Mucosa of descending colon (tissue), 3 donors: ENCODE results near the gene CFTR. TPM values are rescaled to one million over a fixed set of nuclear protein-coding genes. Genes with fewer than 3 reads are reported as not detected.
A peak's percentile ranks its signal among the peaks of the same experiment; 100 is the strongest.

Experiments used
- ATAC-seq: fragments of 200-7000 bp; cut with Tn5 transposase; one replicate; pipeline ENCODE4 v1.9.1; 2020; ENCODE audit warnings: mild to moderate bottlenecking, moderate library complexity
- DNase-seq, 3 donors: peaks; one replicate each; pipeline ENCODE4 v3.0.0-alpha.2; 2020
- H3K36me3 ChIP-seq: fragments of 200-600 bp; one replicate; pipeline ENCODE4 v1.8.0; 2021; ENCODE audit warnings: low read depth, mild to moderate bottlenecking
- H3K4me1 ChIP-seq: fragments of 200-600 bp; one replicate; pipeline ENCODE4 v1.8.0; 2021; ENCODE audit warnings: low read depth, mild to moderate bottlenecking
- H3K4me3 ChIP-seq: fragments of 200-600 bp; one replicate; pipeline ENCODE4 v1.8.0; 2021; ENCODE audit warnings: mild to moderate bottlenecking
- H3K9me3 ChIP-seq: fragments of 200-600 bp; one replicate; pipeline ENCODE4 v1.8.0; 2021; ENCODE audit warnings: mild to moderate bottlenecking
- CTCF ChIP-seq: fragments of 200-600 bp; IDR thresholded peaks from one replicate; pipeline ENCODE4 v1.8.0; 2022; ENCODE audit warnings: antibody characterized with exemption, mild to moderate bottlenecking
- intact Hi-C, 2 donors: fragments of 100-400 bp; cut with DNase I in 1 of 2; cut with micrococcal nuclease in 1 of 2; formaldehyde crosslinking; loops; one replicate each; pipeline versions ENCODE4 v1.11.0 to v1.11.1; 2022; cut with DNase I, micrococcal nuclease
- total RNA-seq, 3 donors: library from RNA; stranded (reverse); fragmentation: NEBNext Ultra II Directional in 2 of 3; extraction: Animal tissue kit (Norgen Biotek cat#: 25700) in 2 of 3; gene quantifications; one replicate each; pipeline versions ENCODE4 v1.2.1 to v1.2.4, GENCODE V29; 2021 to 2023
- donor health status: DM: no; HTN: no; CAD: no; lungs with moderate emphysema.
- donor health status: DM: no; HTN: no; CAD: no.
- donor health status: DM: no; HTN: yes; CAD: no.

Gene CFTR
- total RNA-seq, 3 donors from 2014 or later, result 85.9 to 176 (median 94.9) TPM

GRCh38 chr7:117675497-117676435 lies 195.9 kb downstream of the CFTR start:
- Histone ChIP-seq H3K4me1 (peaks cover 15% of the 10 kb centered on the region), H3K36me3 (no peaks in the 10 kb centered on the region), H3K9me3 (no peaks in the 10 kb centered on the region), H3K4me3 (no peak overlapping the region)
- intact Hi-C loops, result no loop called here
- ATAC-seq (peak; percentile 34), DNase-seq (no peak)
- TF ChIP-seq CTCF, result no peak

- DNase-seq, result no peak
- no peak for TF ChIP-seq CTCF
- Histone ChIP-seq H3K9me3 (no peaks in the 10 kb centered on the region), H3K4me1 (peaks cover 15% of the 10 kb centered on the region), H3K36me3 (no peaks in the 10 kb centered on the region), H3K4me3 (no peak overlapping the region)
- intact Hi-C loops, result no loop called here
- no peak for ATAC-seq
Measured at GRCh38 chr7:117679120-117679519, 199.3 kb downstream of the CFTR start.

- intact Hi-C loops, result no loop called here
- H3K9me3 ChIP-seq, result no peaks in the 10 kb centered on the region
- H3K36me3 ChIP-seq, result no peaks in the 10 kb centered on the region
- no peak for TF ChIP-seq CTCF
- ATAC-seq (peak; percentile 89), DNase-seq (peak; percentile 55 to 70 (median 59))
- H3K4me3 ChIP-seq, result peak overlapping the region; percentile 7
- H3K4me1 ChIP-seq, result peaks cover 16% of the 10 kb centered on the region
Measured at GRCh38 chr7:117682681-117683385, 203.0 kb downstream of the CFTR start.

DNA sequence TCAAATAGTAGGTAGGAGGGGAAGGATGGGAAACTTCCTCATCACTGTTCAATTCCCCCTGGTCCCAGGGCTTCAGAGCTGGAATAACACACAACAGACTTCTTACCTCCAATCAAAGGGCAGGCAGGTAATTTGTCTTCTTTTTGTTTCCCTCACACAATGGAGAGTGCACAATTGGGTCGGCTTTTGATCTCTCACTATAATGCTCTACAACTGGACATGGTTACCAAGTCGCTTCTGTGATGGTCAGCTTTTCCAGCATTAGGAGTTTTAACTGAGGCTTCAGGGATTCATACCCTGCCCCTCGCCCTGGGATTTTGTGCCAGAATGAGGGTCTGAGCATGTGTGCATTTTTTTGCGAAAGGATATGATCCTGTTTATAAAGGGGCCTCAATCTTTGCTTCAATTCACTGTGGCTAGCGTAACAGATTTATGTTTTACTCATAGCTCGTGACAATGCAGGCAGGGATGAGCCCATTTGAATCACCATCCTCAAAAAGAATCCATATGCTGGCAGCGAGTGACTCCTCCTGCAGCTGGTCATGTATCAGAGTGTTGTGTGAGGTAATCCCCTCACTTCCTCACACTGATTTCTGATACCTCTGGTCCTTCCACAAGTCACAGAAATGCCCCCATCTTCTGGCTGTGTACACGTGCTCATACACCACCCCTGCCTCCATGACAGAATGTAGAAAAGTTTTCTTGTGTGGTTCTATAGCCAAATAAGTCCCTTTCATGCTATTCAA lies 203.8 kb downstream of the CFTR start:
- ATAC-seq (no peak), DNase-seq (no peak)
- Histone ChIP-seq H3K4me3 (no peak overlapping the region), H3K4me1 (peaks cover 16% of the 10 kb centered on the region), H3K36me3 (no peaks in the 10 kb centered on the region), H3K9me3 (no peaks in the 10 kb centered on the region)
- intact Hi-C loops, result no loop called here
- no peak for TF ChIP-seq CTCF

DNA sequence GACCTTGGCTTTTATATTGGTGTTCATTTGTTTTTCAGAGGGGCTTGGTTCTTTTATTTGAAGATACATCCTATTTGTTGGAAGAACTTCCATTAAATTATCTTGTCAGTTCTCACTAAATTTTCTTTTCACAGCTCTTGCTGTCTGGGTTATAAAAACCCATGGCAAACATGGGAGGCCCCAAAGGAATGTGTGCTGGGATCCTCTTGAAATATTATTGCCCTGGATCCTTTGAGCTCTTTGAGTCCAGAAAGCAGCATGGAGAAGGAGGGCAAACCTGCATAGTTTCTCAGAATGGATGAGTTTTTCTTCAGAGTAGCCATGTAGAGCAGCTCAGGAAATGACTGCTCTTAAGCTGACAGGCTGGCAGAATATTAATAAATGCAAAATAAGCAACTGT lies 206.0 kb downstream of the CFTR start:
- Histone ChIP-seq H3K4me3 (no peak overlapping the region), H3K9me3 (no peaks in the 10 kb centered on the region), H3K36me3 (no peaks in the 10 kb centered on the region), H3K4me1 (peaks cover 16% of the 10 kb centered on the region)
- intact Hi-C loops, result no loop called here
- DNase-seq, result no peak
- no peak for ATAC-seq
- TF ChIP-seq CTCF, result no peak
